ENCODE results near the gene SPAG16. TPM values are rescaled to one million over a fixed set of nuclear protein-coding genes. Genes with fewer than 3 reads are reported as not detected.

SPAG16 gene
- total RNA-seq, 1 experiment from 2014 or later, result 17.3 TPM

- H3K9me3 Mint-ChIP-seq, result no peaks in the 10 kb centered on the region
- Histone ChIP-seq H3K4ac (ENCODE audit: low read depth, low read length) (no peak overlapping the region), H3K9ac (ENCODE audit: extremely low read depth, insufficient read length, low read length) (no peak overlapping the region), H4K8ac (replicated peaks; ENCODE audit: insufficient read length, low read depth, low read length) (no peak overlapping the region), H2AK5ac (ENCODE audit: insufficient read length, low read length) (no peak overlapping the region), H3K79me1 (ENCODE audit: insufficient read depth, low read depth, low read length, poor library complexity, severe bottlenecking) (no peaks in the 10 kb centered on the region), H2BK15ac (ENCODE audit: low read depth, low read length) (no peak overlapping the region), H3K27me3 (ENCODE audit: insufficient read depth, low read length) (no peaks in the 10 kb centered on the region), H3T11ph (ENCODE audit: low read length) (no peak overlapping the region), H4K5ac (ENCODE audit: insufficient read length, low read depth, low read length) (no peak overlapping the region), H3K14ac (ENCODE audit: insufficient read depth, low read length) (no peak overlapping the region), H3K9me3 (ENCODE audit: control insufficient read depth, low read depth, low read length) (no peaks in the 10 kb centered on the region), H2BK5ac (ENCODE audit: insufficient read length, low read length) (no peak overlapping the region), H4K20me1 (ENCODE audit: control insufficient read depth, insufficient read depth, insufficient read length) (no peaks in the 10 kb centered on the region), H3K79me2 (ENCODE audit: insufficient read depth, low read length) (no peaks in the 10 kb centered on the region), H2BK120ac (ENCODE audit: low read depth, low read length, poor library complexity, severe bottlenecking) (no peak overlapping the region), H4K91ac (ENCODE audit: insufficient read length, low read depth, low read length) (no peak overlapping the region), H2BK20ac (ENCODE audit: low read depth, low read length, poor library complexity, severe bottlenecking) (no peak overlapping the region), H2AFZ (ENCODE audit: low read length) (no peak overlapping the region), H3K23ac (ENCODE audit: insufficient read length, low read depth, low read length) (no peak overlapping the region), H3K56ac (ENCODE audit: insufficient read length, low read depth, low read length) (no peak overlapping the region), H2BK12ac (ENCODE audit: insufficient read length, low read depth, low read length) (no peak overlapping the region), H3K23me2 (ENCODE audit: insufficient read length, low read depth, low read length, poor library complexity, severe bottlenecking) (no peaks in the 10 kb centered on the region), H3K4me1 (ENCODE audit: insufficient read depth, low read length) (no peaks in the 10 kb centered on the region), H3K18ac (ENCODE audit: insufficient read length, low read depth, low read length) (no peak overlapping the region), H3K27ac (ENCODE audit: insufficient read length, low read depth, low read length) (no peak overlapping the region), H3K4me2 (ENCODE audit: insufficient read depth, insufficient read length, low read length) (no peak overlapping the region)
- peak; percentile 84 for TF ChIP-seq CTCF (conservative IDR thresholded peaks at IDR 0.05)
- H3K36me3 Mint-ChIP-seq (ENCODE audit: insufficient read depth in 1 of 3, low read depth in 3 of 3), result no peaks in the 10 kb centered on the region
- DNase-seq, result no peak
- no peaks in the 10 kb centered on the region for H3K27me3 Mint-ChIP-seq (ENCODE audit: low read depth)
- no peak overlapping the region for H3K4me3 Mint-ChIP-seq
- WGBS (ENCODE audit: extremely low coverage, insufficient read length, low lambda C conversion rate), result no CpG with 5 or more reads among the region's 3 CpGs
- peak overlapping the region; percentile 2 to 55 (median 31); a peak in 4 of 7 replicates for H3K27ac Mint-ChIP-seq
- H3K4me1 Mint-ChIP-seq, result peaks cover 10 to 11% of the 10 kb centered on the region in 2 experiments
These were observed 32.6 kb upstream of the SPAG16 start for GRCh38 chr2:213251618-213252017.

All from H9 (cell line).